Tibial nerve (tissue), 3 donors: ENCODE results near the gene LCORL.

ENCODE experiments used
- POLR2A ChIP-seq, 2 donors: fragments of 450-650 bp; IDR thresholded peaks; one replicate each; pipeline ENCODE4 v1.6.1; 2017; ENCODE audit warnings: antibody characterized with exemption in 2 of 2, mild to moderate bottlenecking in 2 of 2, moderate library complexity in 2 of 2
- TF ChIP-seq, protein P1 (sequence below), 5 experiments: fragments of 200-600 bp in 3 of 5; fragments of 450-650 bp in 2 of 5; sonication (generic) in 3 of 5; IDR thresholded peaks; one replicate each; pipeline ENCODE4 v1.5.1; 2016 to 2019; ENCODE audit warnings: antibody characterized with exemption in 5 of 5, mild to moderate bottlenecking in 3 of 5, moderate library complexity in 2 of 5

- TF ChIP-seq, protein P1, sequence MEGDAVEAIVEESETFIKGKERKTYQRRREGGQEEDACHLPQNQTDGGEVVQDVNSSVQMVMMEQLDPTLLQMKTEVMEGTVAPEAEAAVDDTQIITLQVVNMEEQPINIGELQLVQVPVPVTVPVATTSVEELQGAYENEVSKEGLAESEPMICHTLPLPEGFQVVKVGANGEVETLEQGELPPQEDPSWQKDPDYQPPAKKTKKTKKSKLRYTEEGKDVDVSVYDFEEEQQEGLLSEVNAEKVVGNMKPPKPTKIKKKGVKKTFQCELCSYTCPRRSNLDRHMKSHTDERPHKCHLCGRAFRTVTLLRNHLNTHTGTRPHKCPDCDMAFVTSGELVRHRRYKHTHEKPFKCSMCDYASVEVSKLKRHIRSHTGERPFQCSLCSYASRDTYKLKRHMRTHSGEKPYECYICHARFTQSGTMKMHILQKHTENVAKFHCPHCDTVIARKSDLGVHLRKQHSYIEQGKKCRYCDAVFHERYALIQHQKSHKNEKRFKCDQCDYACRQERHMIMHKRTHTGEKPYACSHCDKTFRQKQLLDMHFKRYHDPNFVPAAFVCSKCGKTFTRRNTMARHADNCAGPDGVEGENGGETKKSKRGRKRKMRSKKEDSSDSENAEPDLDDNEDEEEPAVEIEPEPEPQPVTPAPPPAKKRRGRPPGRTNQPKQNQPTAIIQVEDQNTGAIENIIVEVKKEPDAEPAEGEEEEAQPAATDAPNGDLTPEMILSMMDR (IDR thresholded peaks at IDR 0.05): no peak
- no peak for TF ChIP-seq POLR2A (IDR thresholded peaks at IDR 0.05)
These were observed 106.1 kb downstream of the LCORL start for GRCh38 chr4:17915439-17915838.
